Effector memory CD4-positive, alpha-beta T cell (primary cell): Measurements from ENCODE around the gene DACH2.

ENCODE experiments used
- DNase-seq, 3 donors: peaks; one replicate each; pipeline ENCODE4 v3.0.0-alpha.2; 2020
- H3K27ac ChIP-seq: 2 replicates; pipeline ENCODE4 v1.7.0; 2013; ENCODE audit warnings: mild to moderate bottlenecking, low read length, moderate library complexity; ENCODE audit not compliant: insufficient read depth, poor library complexity, severe bottlenecking
- H3K27me3 ChIP-seq: replicated peaks from 2 replicates; pipeline ENCODE4 v1.7.0; 2013; ENCODE audit warnings: mild to moderate bottlenecking, low read length; ENCODE audit not compliant: insufficient read depth, control insufficient read depth, poor library complexity, severe bottlenecking
- H3K36me3 ChIP-seq: 2 replicates; pipeline ENCODE4 v1.7.0; 2013; ENCODE audit warnings: mild to moderate bottlenecking, low read length, moderate library complexity; ENCODE audit not compliant: control insufficient read depth, insufficient read depth
- H3K4me1 ChIP-seq: 2 replicates; pipeline ENCODE4 v1.7.0; 2013; ENCODE audit warnings: low read length, mild to moderate bottlenecking; ENCODE audit not compliant: control insufficient read depth, insufficient read depth, poor library complexity, severe bottlenecking
- H3K4me3 ChIP-seq: 2 replicates; pipeline ENCODE4 v1.7.0; 2013; ENCODE audit warnings: low read length, low read depth, mild to moderate bottlenecking; ENCODE audit not compliant: insufficient read depth, poor library complexity, severe bottlenecking
- H3K9me3 ChIP-seq: 2 replicates; pipeline ENCODE4 v1.7.0; 2013; ENCODE audit warnings: mild to moderate bottlenecking, low read length, moderate library complexity; ENCODE audit not compliant: control insufficient read depth

DACH2 gene

DNA sequence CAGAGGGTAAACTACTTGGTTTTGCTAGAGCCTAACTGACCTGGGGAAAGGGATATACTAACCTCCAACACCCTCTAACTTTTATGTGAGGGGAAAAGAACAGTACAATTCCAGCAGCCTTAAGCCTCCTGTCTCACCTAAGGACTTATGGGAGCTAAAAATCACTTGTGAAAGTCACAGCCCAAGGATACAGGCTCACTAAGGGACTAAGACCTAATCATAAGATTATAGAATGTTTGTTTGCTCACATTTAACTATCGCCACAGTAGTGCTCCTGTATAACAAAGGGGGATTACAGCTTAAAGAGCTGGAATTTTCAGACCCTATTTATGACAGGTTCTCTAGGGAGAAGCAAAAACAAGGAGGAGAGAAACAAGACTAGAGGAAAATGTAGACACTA is 548.7 kb downstream of the DACH2 start:
- Histone ChIP-seq H3K4me3 (no peak overlapping the region), H3K9me3 (no peaks in the 10 kb centered on the region), H3K4me1 (no peaks in the 10 kb centered on the region), H3K27ac (no peak overlapping the region), H3K27me3 (no peaks in the 10 kb centered on the region), H3K36me3 (no peaks in the 10 kb centered on the region)
- no peak for DNase-seq

- DNase-seq: no peak
- Histone ChIP-seq H3K4me1 (no peaks in the 10 kb centered on the region), H3K27me3 (no peaks in the 10 kb centered on the region), H3K9me3 (no peaks in the 10 kb centered on the region), H3K36me3 (no peaks in the 10 kb centered on the region), H3K4me3 (no peak overlapping the region), H3K27ac (no peak overlapping the region)
Observed at GRCh38 chrX:86711531-86712180, 563.4 kb downstream of the DACH2 start.

DNA sequence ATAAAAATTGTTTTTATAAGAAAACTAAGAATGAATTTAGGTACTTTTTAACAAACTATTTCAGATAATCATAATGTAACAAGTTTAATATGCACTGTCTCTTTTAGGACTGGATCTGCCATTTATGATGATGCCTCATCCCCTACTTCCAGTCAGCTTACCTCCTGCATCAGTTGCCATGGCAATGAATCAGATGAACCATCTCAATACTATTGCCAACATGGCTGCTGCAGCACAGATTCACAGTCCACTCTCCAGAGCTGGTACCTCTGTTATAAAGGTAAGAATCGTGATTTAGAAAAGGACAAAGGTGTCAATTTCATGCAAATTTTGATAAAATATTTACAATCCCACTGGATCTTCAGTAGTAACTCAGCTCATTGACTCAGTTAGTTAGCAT is 566.2 kb downstream of the DACH2 start:
- Histone ChIP-seq H3K27me3 (no peaks in the 10 kb centered on the region), H3K4me3 (no peak overlapping the region), H3K4me1 (no peaks in the 10 kb centered on the region), H3K27ac (no peak overlapping the region), H3K9me3 (no peaks in the 10 kb centered on the region), H3K36me3 (no peaks in the 10 kb centered on the region)
- no peak for DNase-seq

- no peak for DNase-seq
Observed at GRCh38 chrX:86724277-86724676, 576.0 kb downstream of the DACH2 start.

GRCh38 chrX:86747091-86747490 is 598.8 kb downstream of the DACH2 start:
- no peaks in the 10 kb centered on the region for H3K9me3 ChIP-seq
- no peak overlapping the region for H3K27ac ChIP-seq
- H3K36me3 ChIP-seq: no peaks in the 10 kb centered on the region
- no peak overlapping the region for H3K4me3 ChIP-seq
- H3K4me1 ChIP-seq: no peaks in the 10 kb centered on the region
- DNase-seq: no peak
- H3K27me3 ChIP-seq: no peaks in the 10 kb centered on the region

More at GRCh38 chrX:86724277-86724676, 576.0 kb downstream of the DACH2 start:
- H3K9me3 ChIP-seq: no peaks in the 10 kb centered on the region
- no peaks in the 10 kb centered on the region for H3K4me1 ChIP-seq
- H3K4me3 ChIP-seq: no peak overlapping the region
- H3K27me3 ChIP-seq: no peaks in the 10 kb centered on the region
- H3K27ac ChIP-seq: no peak overlapping the region
- no peaks in the 10 kb centered on the region for H3K36me3 ChIP-seq

- Histone ChIP-seq H3K4me1 (no peaks in the 10 kb centered on the region), H3K27ac (no peak overlapping the region), H3K9me3 (no peaks in the 10 kb centered on the region), H3K27me3 (no peaks in the 10 kb centered on the region), H3K4me3 (no peak overlapping the region), H3K36me3 (no peaks in the 10 kb centered on the region)
- no peak for DNase-seq
Observed at GRCh38 chrX:86805241-86805640, 657.0 kb downstream of the DACH2 start.

GRCh38 chrX:86806786-86807185 is 658.5 kb downstream of the DACH2 start:
- DNase-seq: no peak
- Histone ChIP-seq H3K4me1 (no peaks in the 10 kb centered on the region), H3K36me3 (no peaks in the 10 kb centered on the region), H3K27me3 (no peaks in the 10 kb centered on the region), H3K9me3 (no peaks in the 10 kb centered on the region), H3K4me3 (no peak overlapping the region), H3K27ac (no peak overlapping the region)

DNA sequence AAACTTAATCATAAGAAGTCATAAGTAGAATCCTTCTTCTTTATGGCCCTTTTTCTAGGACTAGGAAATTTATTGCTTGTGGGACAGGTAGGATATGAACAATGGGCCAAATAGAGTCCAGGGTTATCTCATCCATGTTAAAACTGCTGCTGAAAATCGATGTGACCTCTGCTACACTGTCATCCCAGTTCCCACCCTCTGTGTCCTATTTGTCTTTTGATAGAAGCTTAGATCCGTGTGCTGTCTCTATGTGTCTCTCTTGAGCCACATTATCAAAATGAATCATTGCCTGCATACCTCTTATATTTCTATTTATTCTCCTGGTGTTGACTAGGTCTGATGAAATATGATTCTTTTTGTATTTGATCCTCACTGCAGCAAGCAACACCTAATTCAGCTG is 661.4 kb downstream of the DACH2 start:
- no peak overlapping the region for H3K4me3 ChIP-seq
- no peaks in the 10 kb centered on the region for H3K9me3 ChIP-seq
- DNase-seq: no peak
- no peaks in the 10 kb centered on the region for H3K4me1 ChIP-seq
- no peaks in the 10 kb centered on the region for H3K27me3 ChIP-seq
- no peak overlapping the region for H3K27ac ChIP-seq
- no peaks in the 10 kb centered on the region for H3K36me3 ChIP-seq

DNA sequence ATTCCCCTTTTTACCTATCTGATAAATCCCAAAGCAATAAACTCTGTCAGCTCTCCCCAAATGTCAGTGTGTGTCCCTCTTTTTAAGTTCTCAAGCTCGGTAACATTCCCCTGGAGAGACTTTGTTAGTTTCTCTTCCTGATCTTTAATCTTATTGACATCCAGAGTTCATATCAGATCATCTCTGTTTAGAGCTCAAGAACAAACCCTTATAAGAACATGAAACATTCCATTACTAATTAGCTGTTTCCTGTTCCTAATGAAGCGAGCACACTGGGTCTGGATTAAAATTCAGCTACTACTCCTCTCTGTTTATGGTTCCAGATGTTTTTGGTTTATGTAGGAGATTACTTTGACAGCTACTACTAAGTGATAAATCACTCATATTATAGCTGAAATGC is 681.5 kb downstream of the DACH2 start:
- Histone ChIP-seq H3K4me1 (no peaks in the 10 kb centered on the region), H3K27ac (no peak overlapping the region), H3K4me3 (no peak overlapping the region), H3K9me3 (no peaks in the 10 kb centered on the region), H3K27me3 (no peaks in the 10 kb centered on the region), H3K36me3 (no peaks in the 10 kb centered on the region)
- no peak for DNase-seq

GRCh38 chrX:86830685-86831084 is 682.4 kb downstream of the DACH2 start:
- no peaks in the 10 kb centered on the region for H3K9me3 ChIP-seq
- H3K4me3 ChIP-seq: no peak overlapping the region
- H3K27ac ChIP-seq: no peak overlapping the region
- H3K4me1 ChIP-seq: no peaks in the 10 kb centered on the region
- no peaks in the 10 kb centered on the region for H3K36me3 ChIP-seq
- no peak for DNase-seq
- H3K27me3 ChIP-seq: no peaks in the 10 kb centered on the region
